Endothelial cell of umbilical vein (primary cell): ENCODE data around the gene FARP1. TPM values are rescaled to one million over a fixed set of nuclear protein-coding genes. Genes with fewer than 3 reads are reported as not detected.

Source experiments
- BruUV-seq: library from RNA; stranded (reverse); fragments of 400-500 nt; replicated peaks from 2 replicates; lab custom pipeline; 2021; lab: Mats Ljungman, UMichigan
- CTCF ChIA-PET: fragments of 300-600, 350-600 bp; sonication (Branson Sonifier 250); formaldehyde crosslinking; loops from one replicate; lab custom pipeline; 2021; ENCODE audit warnings: antibody characterized with exemption, inconsistent platforms; lab: Charles Lee
- POLR2A ChIA-PET: fragments of 300-600, 350-600 bp; sonication (Branson Sonifier 250); formaldehyde crosslinking; loops from one replicate; lab custom pipeline; 2021; ENCODE audit warnings: antibody characterized with exemption, inconsistent platforms; lab: Charles Lee
- DNase-seq: peaks from one replicate; pipeline ENCODE4 v3.0.0-alpha.2; 2011; ENCODE audit warnings: low read depth, low spot score
- FAIRE-seq: peaks from 2 replicates; lab custom pipeline; 2011; peaks lifted over from hg19 to GRCh38; lab: Jason Lieb, UNC
- H2AFZ ChIP-seq: 2 replicates; pipeline ENCODE4 v1.6.0; 2012; ENCODE audit warnings: low read depth, low read length, control low read depth, inconsistent platforms
- H3K27ac ChIP-seq: 2 replicates; pipeline ENCODE4 v1.5.1; 2011; ENCODE audit warnings: low read depth, mild to moderate bottlenecking, control low read depth, low read length, moderate library complexity; ENCODE audit not compliant: insufficient read depth
- H3K27me3 ChIP-seq, 2 experiments: 2 replicates each; pipeline versions ENCODE4 v1.6.0 to v1.6.1; 2011; ENCODE audit warnings: low read length in 2 of 2, mixed read lengths in 1 of 2; ENCODE audit not compliant: control insufficient read depth in 2 of 2, insufficient read depth in 2 of 2
- H3K36me3 ChIP-seq, 2 experiments: 2 replicates in 1 of 2; 3 replicates in 1 of 2; pipeline ENCODE4 v1.5.1; 2011; ENCODE audit warnings: low read length in 2 of 2, mild to moderate bottlenecking in 1 of 2, moderate library complexity in 1 of 2; ENCODE audit not compliant: control insufficient read depth in 2 of 2, insufficient read depth in 2 of 2; ENCODE audit errors: extremely low read depth in 1 of 2
- H3K4me1 ChIP-seq: 3 replicates; pipeline ENCODE4 v1.5.1; 2011; ENCODE audit warnings: mild to moderate bottlenecking, low read length; ENCODE audit not compliant: control insufficient read depth, insufficient read depth; ENCODE audit errors: extremely low read depth
- H3K4me2 ChIP-seq: 2 replicates; pipeline ENCODE4 v1.6.1; 2011; ENCODE audit warnings: low read length, control low read depth, mixed read lengths; ENCODE audit not compliant: insufficient read depth
- H3K4me3 ChIP-seq, 3 experiments: fragments of 200-600 bp in 1 of 3; sonication (generic), shearing (Covaris generic) in 1 of 3; replicated peaks in 1 of 3; 2 replicates each; pipeline ENCODE4 v1.5.1; 2011 to 2016; ENCODE audit warnings: control low read depth in 3 of 3, low read length in 3 of 3, mild to moderate bottlenecking in 2 of 3, inconsistent platforms in 1 of 3, low read depth in 1 of 3, moderate library complexity in 1 of 3; ENCODE audit not compliant: insufficient read depth in 1 of 3
- H3K79me2 ChIP-seq: 2 replicates; pipeline ENCODE4 v1.6.0; 2012; ENCODE audit warnings: low read length, inconsistent platforms; ENCODE audit not compliant: control insufficient read depth, insufficient read depth
- H3K9ac ChIP-seq: replicated peaks from 2 replicates; pipeline ENCODE3; 2011; ENCODE audit warnings: low read length, control low read depth; ENCODE audit not compliant: insufficient read depth; ENCODE audit errors: extremely low read depth
- H3K9me1 ChIP-seq: replicated peaks from 3 replicates; pipeline ENCODE4 v1.6.0; 2011; ENCODE audit warnings: mild to moderate bottlenecking, low read length; ENCODE audit not compliant: control insufficient read depth, insufficient read depth; ENCODE audit errors: extremely low read depth
- H3K9me3 ChIP-seq: replicated peaks from 2 replicates; pipeline ENCODE4 v1.5.1; 2012; ENCODE audit warnings: low read length, inconsistent platforms; ENCODE audit not compliant: control insufficient read depth, insufficient read depth
- H4K20me1 ChIP-seq: replicated peaks from 2 replicates; pipeline ENCODE3; 2011; ENCODE audit warnings: mild to moderate bottlenecking, low read length; ENCODE audit not compliant: control insufficient read depth, insufficient read depth; ENCODE audit errors: extremely low read depth
- CTCF ChIP-seq, 2 donors: IDR thresholded peaks; 1 replicate in 1 of 2; 2 replicates in 1 of 2; pipeline ENCODE4 v1.5.1; 2011; ENCODE audit warnings: low read length in 2 of 2, mild to moderate bottlenecking in 2 of 2, moderate library complexity in 2 of 2, control low read depth in 1 of 2, inconsistent platforms in 1 of 2, low read depth in 1 of 2; ENCODE audit not compliant: insufficient read depth in 1 of 2; ENCODE audit errors: extremely low read depth in 1 of 2
- GATA2 ChIP-seq: IDR thresholded peaks from 2 replicates; pipeline ENCODE4 v1.7.0; 2011; ENCODE audit warnings: low read depth, mild to moderate bottlenecking, moderate library complexity, mixed read lengths, low read length; ENCODE audit not compliant: insufficient read length, insufficient read depth
- MAX ChIP-seq: IDR thresholded peaks from 2 replicates; pipeline ENCODE4 v1.6.1; 2011; ENCODE audit not compliant: insufficient read depth, insufficient read length
- MYC ChIP-seq: IDR thresholded peaks from one replicate; pipeline ENCODE4 v1.6.1; 2011; ENCODE audit warnings: mild to moderate bottlenecking, low read depth, low read length
- POLR2A ChIP-seq: IDR thresholded peaks from 2 replicates; pipeline ENCODE4 v1.6.1; 2012; ENCODE audit warnings: low read depth, mild to moderate bottlenecking, control low read depth, low read length
- POLR2AphosphoS5 ChIP-seq: IDR thresholded peaks from 2 replicates; pipeline ENCODE4 v1.6.1; 2012; ENCODE audit warnings: low read depth, mild to moderate bottlenecking, control low read depth, low read length, moderate library complexity; ENCODE audit not compliant: insufficient read depth
- dilution Hi-C: fragments of 300-500 bp; cut with MboI; formaldehyde crosslinking; loops from one replicate; pipeline ENCODE4 v1.15.0; 2019; ENCODE audit warnings: low sequenced_read_pairs; ENCODE audit not compliant: extremely low pct_ligation_motif_present
- intact Hi-C: fragments of 100-400 bp; cut with micrococcal nuclease; formaldehyde crosslinking; loops from one replicate; pipeline ENCODE4 v1.10.0; 2022
- polyA plus RNA-seq, 4 experiments: library from polyadenylated mRNA; depleted of rRNA in 3 of 4; stranded (reverse) in 3 of 4; unstranded in 1 of 4; fragments of >200 nt; gene quantifications; 2 replicates each; pipeline versions ENCODE4 v1.2.1 to v1.2.3, GENCODE V29; 2011 to 2012; ENCODE audit warnings: missing spikeins in 1 of 4
- total RNA-seq: library from RNA; stranded (reverse); gene quantifications from 2 replicates; pipeline ENCODE4 v1.2.3, GENCODE V29; 2021

Gene FARP1
- total and polyA plus RNA-seq, 2 donors (not counting 3 experiments of a cell fraction or from before 2014, with no cell fraction given), result 19.0 to 77.7 TPM

- Histone ChIP-seq H3K9ac (no peak overlapping the region), H4K20me1 (peaks cover 3% of the 10 kb centered on the region), H3K4me3 (no peak overlapping the region), H2AFZ (no peak overlapping the region), H3K4me2 (no peak overlapping the region), H3K27me3 (no peaks in the 10 kb centered on the region), H3K79me2 (peaks cover 8% of the 10 kb centered on the region), H3K27ac (no peak overlapping the region), H3K36me3 (no peaks in the 10 kb centered on the region), H3K9me3 (no peaks in the 10 kb centered on the region), H3K9me1 (no peaks in the 10 kb centered on the region), H3K4me1 (no peaks in the 10 kb centered on the region)
- BruUV-seq, result no TSS peak
- ChIA-PET POLR2A (no interaction called here), CTCF (no interaction called here)
- FAIRE-seq (no peak), DNase-seq (no peak)
- dilution Hi-C loops (no loop called here), intact Hi-C loops (no loop called here)
- TF ChIP-seq CTCF (IDR thresholded peaks at IDR 0.05; ENCODE audit: extremely low read depth in 1 of 2, insufficient read depth in 1 of 2, low read depth in 1 of 2, low read length in 2 of 2) (no peak), MYC (no peak)
Measured at GRCh38 chr13:98190889-98191444, 48.1 kb downstream of the FARP1 start.

- Histone ChIP-seq H3K27me3 (no peaks in the 10 kb centered on the region), H4K20me1 (peaks cover 3% of the 10 kb centered on the region), H3K9me3 (no peaks in the 10 kb centered on the region), H3K27ac (no peak overlapping the region), H3K4me1 (no peaks in the 10 kb centered on the region), H3K4me2 (no peak overlapping the region), H3K9me1 (no peaks in the 10 kb centered on the region), H2AFZ (no peak overlapping the region), H3K9ac (no peak overlapping the region), H3K79me2 (peaks cover 8% of the 10 kb centered on the region), H3K4me3 (no peak overlapping the region), H3K36me3 (no peaks in the 10 kb centered on the region)
- dilution Hi-C loops (no loop called here), intact Hi-C loops (no loop called here)
- no TSS peak for BruUV-seq
- POLR2A ChIA-PET, result no interaction called here
- CTCF ChIA-PET, result interaction anchor here (0.6 kb wide), 1 partner anchor 142 kb away, joined by 3 read pairs; no protein-coding TSS in a partner anchor
- FAIRE-seq, result no peak
- DNase-seq, result no peak
- TF ChIP-seq CTCF (IDR thresholded peaks at IDR 0.05; ENCODE audit: extremely low read depth in 1 of 2, insufficient read depth in 1 of 2, low read depth in 1 of 2, low read length in 2 of 2), result no peak
- TF ChIP-seq POLR2A, result no peak
- TF ChIP-seq MYC, result no peak
- TF ChIP-seq GATA2, result no peak
- no peak for TF ChIP-seq POLR2AphosphoS5
- TF ChIP-seq MAX, result no peak
Measured at GRCh38 chr13:98192008-98192407, 49.1 kb downstream of the FARP1 start.
